GM19463 (cell line): ENCODE results near the gene EEIG2.

Experiments used
- ATAC-seq: cut with Tn5 transposase; IDR thresholded peaks from one replicate; pipeline ENCODE4 v1.9.1; 2021; ENCODE audit warnings: mild to moderate bottlenecking, moderate library complexity; ENCODE audit not compliant: unreplicated experiment

Gene EEIG2

GRCh38 chr1:108583757-108584427, 24.0 kb downstream of the EEIG2 start:
- no peak for ATAC-seq

GRCh38 chr1:108584428-108584856, 24.5 kb downstream of the EEIG2 start:
- no peak for ATAC-seq

DNA sequence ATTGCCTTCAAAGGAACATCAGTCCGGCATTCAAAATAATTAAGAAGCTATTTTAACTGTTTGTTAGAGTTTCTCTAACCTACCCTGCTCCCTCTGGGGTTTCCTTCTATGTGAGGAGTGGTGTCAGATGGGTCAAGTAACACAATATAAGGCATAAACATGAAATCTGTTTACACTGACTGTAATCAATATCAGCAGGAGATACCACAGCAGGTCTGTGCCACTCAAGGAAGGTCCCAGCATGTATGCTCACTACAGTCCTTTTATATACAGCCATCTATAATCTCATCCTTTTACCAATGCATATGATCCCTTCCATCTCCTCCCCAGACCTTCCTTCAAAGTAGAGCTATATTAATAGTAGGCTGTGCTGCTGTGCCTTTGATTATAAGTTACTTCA, 25.4 kb downstream of the EEIG2 start:
- ATAC-seq, result no peak

DNA sequence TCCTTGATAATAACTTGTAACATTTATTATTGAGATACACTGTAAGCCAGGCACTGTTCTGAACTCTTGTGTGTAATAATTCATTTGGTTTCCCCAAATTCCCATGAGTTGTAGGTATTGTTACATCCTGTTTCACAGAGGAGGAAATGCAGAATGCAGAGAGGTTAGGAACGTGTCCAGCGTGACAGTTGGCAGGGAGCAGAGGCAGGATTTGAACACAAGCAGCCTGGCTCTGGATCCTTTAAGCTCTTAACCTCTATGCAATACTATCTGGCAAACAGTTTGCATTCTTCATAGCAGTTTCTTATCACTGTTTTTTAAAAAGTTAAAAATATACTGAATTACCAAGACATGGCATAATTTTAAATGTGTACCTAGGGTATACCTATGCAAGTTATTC, 30.5 kb downstream of the EEIG2 start:
- ATAC-seq, result no peak

DNA sequence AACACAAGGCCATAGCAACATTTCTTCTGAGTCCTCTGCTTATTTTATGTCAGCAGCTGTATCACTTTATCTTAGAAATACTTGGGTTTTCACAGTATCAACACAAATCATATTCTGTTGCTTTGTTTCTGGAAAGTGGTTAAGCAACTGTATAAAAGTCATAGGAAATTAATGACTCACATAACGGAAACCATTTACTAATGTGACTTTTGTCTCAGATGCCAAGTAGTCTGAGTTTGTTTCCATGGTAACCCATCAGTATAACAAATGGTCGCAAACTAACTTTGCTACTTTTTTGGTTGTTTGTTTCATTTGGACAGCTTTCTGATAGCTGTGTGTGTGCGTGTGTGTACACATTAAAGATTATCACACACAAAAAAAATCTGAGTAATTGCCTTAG, 31.1 kb downstream of the EEIG2 start:
- no peak for ATAC-seq

DNA sequence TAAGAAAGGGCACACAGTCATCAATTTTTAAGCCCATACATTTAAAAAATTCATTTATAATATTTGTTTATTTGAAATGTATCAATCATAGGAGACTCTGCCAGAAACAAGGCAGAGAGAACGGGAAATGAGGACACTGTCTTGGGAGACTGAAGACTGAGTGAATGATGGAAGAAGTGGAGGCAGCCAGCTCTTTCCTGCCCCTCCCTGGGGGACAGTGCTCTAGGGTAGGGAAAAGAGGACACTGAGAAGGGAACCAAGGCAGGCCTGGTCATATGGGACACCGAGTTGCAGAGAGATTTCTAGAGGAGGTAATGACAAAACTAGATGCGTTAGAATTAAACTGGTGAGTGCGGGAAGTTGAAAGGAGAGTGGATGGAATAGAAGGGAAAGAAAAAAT, 31.6 kb downstream of the EEIG2 start:
- ATAC-seq, result no peak

DNA sequence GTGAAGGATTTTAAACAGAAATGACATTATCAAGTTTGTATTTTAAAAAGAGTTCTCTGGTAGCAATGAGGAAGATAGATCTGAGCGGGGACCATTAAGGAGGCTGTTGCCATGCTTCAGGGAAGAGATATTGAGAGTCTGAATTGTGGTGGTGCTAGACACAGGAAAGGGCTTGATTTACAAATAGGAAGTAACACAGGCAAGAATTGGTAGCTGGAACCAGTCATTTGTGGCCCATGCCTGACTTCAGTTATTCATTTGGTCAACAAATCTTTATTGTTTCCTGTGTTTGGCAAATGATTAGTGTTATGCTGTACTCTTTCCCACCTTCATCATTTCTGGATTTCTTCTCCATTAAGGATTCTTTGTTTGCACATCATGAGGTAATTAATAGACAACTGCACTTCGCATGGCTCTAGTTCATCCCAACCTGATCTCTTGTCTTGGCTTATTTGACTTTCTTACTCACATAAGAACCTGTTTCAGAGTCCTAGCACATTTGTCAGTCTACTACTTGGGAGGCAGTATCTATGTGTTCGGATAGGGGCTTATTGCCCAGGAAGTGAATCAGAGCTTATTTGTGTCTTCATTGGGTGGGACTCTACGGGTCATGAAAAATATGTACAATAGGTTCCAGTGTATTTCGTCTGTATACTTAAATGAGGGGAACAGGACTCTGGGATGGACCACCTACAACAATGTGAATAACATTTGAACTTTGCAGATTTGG, 32.3 kb downstream of the EEIG2 start:
- ATAC-seq, result no peak

GRCh38 chr1:108593448-108593847, 33.5 kb downstream of the EEIG2 start:
- ATAC-seq, result no peak

DNA sequence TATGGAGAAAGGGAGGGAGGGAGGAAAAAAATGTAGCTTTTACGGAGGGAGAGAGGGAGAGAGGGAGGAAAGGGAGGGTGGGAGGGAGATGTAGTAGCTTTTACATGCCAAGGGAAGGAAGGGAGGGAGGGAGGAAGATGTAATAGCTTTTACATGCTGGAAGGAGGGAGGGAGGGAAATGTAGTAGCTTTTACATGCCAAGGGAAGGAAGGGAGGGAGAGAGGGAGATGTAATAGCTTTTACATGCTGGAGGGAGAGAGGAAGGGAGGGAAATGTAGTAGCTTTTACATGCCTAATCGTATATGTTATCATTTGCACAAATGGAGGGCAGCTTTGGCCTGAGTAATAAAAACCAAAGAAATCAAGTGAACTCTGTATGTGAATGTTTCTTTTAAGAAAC, 35.6 kb downstream of the EEIG2 start:
- ATAC-seq, result no peak

DNA sequence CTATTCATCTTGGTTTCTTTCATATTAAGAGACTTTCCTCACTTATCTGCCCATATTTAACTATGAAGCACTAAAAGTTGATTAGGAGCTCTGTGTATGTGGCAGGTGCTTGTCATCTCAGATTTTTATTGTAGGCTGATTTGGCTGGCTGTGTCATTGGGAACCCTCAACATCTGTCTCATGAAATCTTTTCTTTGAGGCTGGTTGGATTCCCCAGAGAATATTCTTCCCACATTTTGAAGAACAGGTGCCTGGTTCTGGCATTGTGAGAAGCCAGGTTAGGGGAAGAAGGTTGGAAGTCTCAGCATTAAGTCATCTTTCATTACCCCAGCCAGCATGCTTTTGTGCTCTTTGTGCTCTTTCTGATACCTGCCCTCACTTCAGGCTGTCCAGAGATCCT, 37.1 kb downstream of the EEIG2 start:
- no peak for ATAC-seq

DNA sequence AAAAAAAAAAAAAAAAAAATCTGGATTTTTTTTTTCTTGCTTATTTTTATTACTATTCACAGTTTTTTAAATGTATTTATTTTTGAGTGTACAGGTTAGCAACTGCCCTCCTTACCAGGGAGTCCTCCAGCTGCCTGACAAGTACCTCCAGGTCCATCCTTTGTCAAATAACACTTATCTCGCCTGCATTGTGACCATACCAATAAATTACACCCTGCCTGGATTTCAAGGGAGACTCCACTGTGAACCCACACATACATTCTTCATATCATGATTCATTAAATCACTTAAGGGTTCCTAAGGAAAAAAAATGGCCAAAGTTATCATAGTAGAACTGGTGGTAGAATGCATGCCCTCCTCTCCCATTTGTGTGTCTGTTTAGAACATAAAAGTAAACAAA, 38.4 kb downstream of the EEIG2 start:
- ATAC-seq, result no peak

DNA sequence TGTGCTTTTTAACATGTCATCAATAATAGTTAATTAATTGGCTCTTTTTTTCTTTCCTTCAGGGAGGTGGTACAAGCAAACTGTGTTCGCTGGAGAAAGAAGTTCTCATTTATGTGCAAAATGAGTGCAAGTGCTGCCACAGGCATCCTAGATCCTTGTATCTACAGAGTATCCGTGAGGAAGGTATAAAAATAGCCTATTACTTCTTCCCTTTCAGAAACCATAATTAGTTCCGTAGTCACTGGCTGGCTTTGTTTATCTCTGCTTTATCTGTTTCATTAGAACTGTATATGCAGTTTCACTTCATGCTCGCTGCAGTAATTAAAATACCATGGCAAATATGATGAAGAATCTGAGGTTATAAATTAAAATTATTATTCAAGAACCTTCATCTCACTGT, 40.6 kb downstream of the EEIG2 start:
- no peak for ATAC-seq

DNA sequence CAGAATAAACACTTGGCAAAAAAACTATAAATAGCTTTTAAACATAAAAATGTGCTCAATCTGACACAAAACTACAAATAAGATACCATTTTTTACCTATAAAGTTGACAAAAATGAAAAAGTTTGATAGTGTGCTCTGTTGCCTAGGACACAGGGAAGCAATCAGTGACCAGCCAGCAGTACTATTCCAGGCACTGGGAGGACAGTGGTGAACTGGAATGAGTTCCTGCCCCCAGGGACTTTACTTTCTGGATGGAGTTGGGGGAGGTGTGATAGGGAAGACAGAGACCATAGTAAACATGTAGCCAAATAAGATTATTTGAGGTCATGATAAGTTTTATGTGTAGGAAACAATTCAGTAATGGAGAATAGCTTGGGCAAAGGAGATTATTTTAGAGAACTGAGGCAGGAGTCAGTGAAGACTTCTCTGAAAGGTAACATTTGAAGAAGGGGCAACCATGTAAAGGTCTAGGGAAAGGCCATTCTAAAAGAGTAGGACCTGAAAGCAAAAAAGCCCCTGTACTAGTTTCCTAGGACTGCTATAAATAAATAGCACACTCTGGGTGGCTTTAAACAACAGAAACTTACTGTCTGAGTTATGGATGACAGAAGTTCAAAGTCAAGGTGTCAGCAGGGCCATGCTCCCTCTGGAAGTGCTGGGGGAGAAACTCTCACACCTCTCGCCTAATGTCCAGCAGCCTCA, 42.0 kb downstream of the EEIG2 start:
- no peak for ATAC-seq

DNA sequence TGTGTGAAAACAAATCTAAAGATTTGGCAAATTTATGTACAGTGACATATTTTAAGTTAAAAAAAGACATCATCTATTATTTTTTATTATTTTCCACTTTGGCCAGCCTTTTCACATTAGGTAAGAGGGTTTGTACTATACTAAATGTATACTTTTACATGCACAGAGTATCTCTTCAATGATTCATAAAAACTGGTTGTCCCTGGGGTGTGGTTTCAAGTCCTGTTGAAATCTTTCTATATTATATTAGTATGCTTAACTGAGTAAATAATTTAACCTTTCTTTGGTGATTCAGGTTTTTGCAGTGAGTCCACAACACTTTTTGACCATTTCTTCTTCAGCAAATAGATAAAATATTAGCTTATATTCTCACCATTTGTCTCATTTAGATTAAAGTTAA, 45.7 kb downstream of the EEIG2 start:
- no peak for ATAC-seq

DNA sequence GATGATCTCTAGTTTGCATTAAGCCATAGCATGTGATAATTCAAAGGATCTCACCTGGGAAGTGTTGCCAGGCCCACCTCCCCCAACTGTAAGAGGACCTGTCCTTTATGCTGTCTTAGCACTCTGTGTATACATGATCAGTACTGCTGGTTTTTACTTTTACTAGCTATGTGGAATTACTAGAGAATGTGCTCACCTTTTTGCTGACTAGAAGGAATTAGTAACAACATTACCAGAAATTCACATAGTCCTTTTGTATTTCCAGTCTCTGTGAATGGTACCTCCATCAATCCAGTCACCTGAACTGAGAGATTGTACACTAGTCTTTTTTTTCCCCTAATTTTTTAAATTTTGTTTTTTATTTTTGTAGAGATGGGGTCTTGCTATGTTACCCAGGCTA, 46.6 kb downstream of the EEIG2 start:
- no peak for ATAC-seq

GRCh38 chr1:108609483-108610049, 49.7 kb downstream of the EEIG2 start:
- ATAC-seq, result no peak
